GM12892 (cell line): Measurements from ENCODE around the gene ERFL.

Experiments used
- POLR2A ChIP-seq: IDR thresholded peaks from 2 replicates; pipeline ENCODE4 v1.6.1; 2011; ENCODE audit warnings: low read depth, low read length, control low read depth
- POLR2AphosphoS5 ChIP-seq: IDR thresholded peaks from 2 replicates; pipeline ENCODE4 v1.6.1; 2011; ENCODE audit warnings: low read depth, low read length, control low read depth
- TAF1 ChIP-seq: IDR thresholded peaks from 2 replicates; pipeline ENCODE4 v1.6.1; 2011; ENCODE audit warnings: low read depth, mild to moderate bottlenecking, control low read depth, low read length, borderline replicate concordance

GRCh38 chr19:41927497-41928192 is 604 bp downstream of the ERFL start:
- TF ChIP-seq POLR2A: no peak
- no peak for TF ChIP-seq TAF1
- TF ChIP-seq POLR2AphosphoS5: no peak
